A549 (cell line): ENCODE data around the gene CELF4.
A peak's percentile ranks its signal among the peaks of the same experiment; 100 is the strongest.

Experiments used
- JUN ChIP-seq, 2 experiments: fragments of >200 bp; sonication (Bioruptor Twin); formaldehyde crosslinking; IDR thresholded peaks; 2 replicates in 1 of 2; 3 replicates in 1 of 2; pipeline ENCODE4 v1.6.1; 2016 to 2017
- MAFK ChIP-seq: fragments of 450-650 bp; IDR thresholded peaks from 2 replicates; pipeline ENCODE4 v1.6.1; 2014; ENCODE audit not compliant: partially characterized antibody
- MAZ ChIP-seq: fragments of 150-350 bp; IDR thresholded peaks from 2 replicates; pipeline ENCODE4 v1.6.1; 2014; ENCODE audit warnings: antibody characterized with exemption, low read depth, low read length, borderline replicate concordance
- MYC ChIP-seq: IDR thresholded peaks from 2 replicates; pipeline ENCODE4 v1.6.1; 2012; ENCODE audit warnings: mild to moderate bottlenecking, inconsistent platforms, low read length, improper control_type of control experiment, borderline replicate concordance
- POLR2A ChIP-seq: IDR thresholded peaks from 2 replicates; pipeline ENCODE4 v1.6.1; 2012; ENCODE audit warnings: mild to moderate bottlenecking, low read length
- RAD21 ChIP-seq, 2 experiments: fragments of >200 bp in 1 of 2; sonication (Bioruptor Twin) in 1 of 2; formaldehyde crosslinking in 1 of 2; IDR thresholded peaks in 1 of 2; conservative IDR thresholded peaks in 1 of 2; 2 replicates in 1 of 2; 3 replicates in 1 of 2; pipeline ENCODE4 v1.6.1; 2012 to 2018; ENCODE audit warnings: inconsistent platforms in 1 of 2
- RFX5 ChIP-seq: fragments of 450-650 bp; IDR thresholded peaks from 2 replicates; pipeline ENCODE4 v1.7.1; 2014; ENCODE audit warnings: antibody characterized with exemption, mild to moderate bottlenecking, moderate library complexity
- SMC3 ChIP-seq: fragments of >200 bp; sonication (Bioruptor Twin); formaldehyde crosslinking; IDR thresholded peaks from 3 replicates; pipeline ENCODE4 v1.6.1; 2018; ENCODE audit warnings: inconsistent platforms
- ZSCAN20 ChIP-seq: fragments of 250-450 bp; sonication (Bioruptor Pico); IDR thresholded peaks from 2 replicates; pipeline ENCODE4 v1.8.0; 2022; ENCODE audit warnings: mild to moderate bottlenecking, moderate library complexity
- TF ChIP-seq, protein P1 (sequence below): fragments of >200 bp; sonication (Bioruptor Twin); formaldehyde crosslinking; IDR thresholded peaks from 3 replicates; pipeline ENCODE4 v1.5.1; 2016
- TF ChIP-seq, protein P2 (sequence below): fragments of 200-600 bp; sonication (generic); IDR thresholded peaks from 2 replicates; pipeline ENCODE4 v1.6.1; 2016; ENCODE audit warnings: antibody characterized with exemption, mild to moderate bottlenecking, moderate library complexity
- TF ChIP-seq, protein P3 (sequence below): IDR thresholded peaks from 2 replicates; pipeline ENCODE4 v1.6.1; 2012

DNA sequence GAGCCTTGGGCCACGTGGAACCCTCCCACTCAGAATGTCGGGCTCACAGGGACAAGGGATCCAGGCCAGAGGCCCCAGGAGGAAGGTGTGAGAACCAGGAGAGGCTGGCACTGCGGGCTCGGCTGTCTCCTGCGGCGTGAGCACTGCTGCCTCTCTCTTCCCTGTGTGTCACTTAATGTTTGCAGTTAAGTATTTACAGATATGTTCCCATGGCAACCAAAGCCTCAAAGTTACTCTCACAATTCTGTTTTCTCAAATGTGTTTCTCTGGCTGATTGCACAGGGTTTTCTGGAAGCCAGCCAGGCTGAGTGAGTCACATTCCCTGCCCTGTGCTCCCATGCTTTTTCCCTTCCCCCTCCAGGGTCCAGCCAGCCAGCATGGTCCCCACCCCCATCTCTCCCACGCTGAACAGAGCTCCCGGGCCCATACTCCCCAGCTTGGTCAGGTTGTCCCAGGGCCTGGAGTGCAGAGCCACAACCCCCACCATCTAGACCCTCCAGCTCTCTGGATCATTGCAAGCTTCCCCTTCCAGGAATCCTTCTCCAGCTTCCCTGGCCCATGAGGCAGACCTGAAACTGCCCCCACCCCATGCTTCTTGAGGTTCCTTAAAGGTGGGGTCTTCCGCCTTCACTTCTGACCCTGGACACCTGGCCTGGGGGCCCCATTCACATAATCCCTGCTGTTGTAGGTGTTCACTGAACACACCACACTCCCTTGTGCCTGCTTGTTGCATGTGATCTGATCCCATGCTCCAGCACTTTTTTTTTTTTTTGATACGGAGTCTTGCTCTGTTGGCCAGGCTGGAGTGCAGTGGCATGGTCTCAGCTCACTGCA, 265.9 kb downstream of the CELF4 start:
- TF ChIP-seq, protein P1, sequence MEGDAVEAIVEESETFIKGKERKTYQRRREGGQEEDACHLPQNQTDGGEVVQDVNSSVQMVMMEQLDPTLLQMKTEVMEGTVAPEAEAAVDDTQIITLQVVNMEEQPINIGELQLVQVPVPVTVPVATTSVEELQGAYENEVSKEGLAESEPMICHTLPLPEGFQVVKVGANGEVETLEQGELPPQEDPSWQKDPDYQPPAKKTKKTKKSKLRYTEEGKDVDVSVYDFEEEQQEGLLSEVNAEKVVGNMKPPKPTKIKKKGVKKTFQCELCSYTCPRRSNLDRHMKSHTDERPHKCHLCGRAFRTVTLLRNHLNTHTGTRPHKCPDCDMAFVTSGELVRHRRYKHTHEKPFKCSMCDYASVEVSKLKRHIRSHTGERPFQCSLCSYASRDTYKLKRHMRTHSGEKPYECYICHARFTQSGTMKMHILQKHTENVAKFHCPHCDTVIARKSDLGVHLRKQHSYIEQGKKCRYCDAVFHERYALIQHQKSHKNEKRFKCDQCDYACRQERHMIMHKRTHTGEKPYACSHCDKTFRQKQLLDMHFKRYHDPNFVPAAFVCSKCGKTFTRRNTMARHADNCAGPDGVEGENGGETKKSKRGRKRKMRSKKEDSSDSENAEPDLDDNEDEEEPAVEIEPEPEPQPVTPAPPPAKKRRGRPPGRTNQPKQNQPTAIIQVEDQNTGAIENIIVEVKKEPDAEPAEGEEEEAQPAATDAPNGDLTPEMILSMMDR = no peak
- TF ChIP-seq ZSCAN20 (CRISPR knock-in tag) (no peak), MYC (peak; percentile 56; the same call in 1 of the 2 replicates), RFX5 (no peak), JUN (IDR thresholded peaks at IDR 0.05) (peak in 1 of 2 experiments; percentile 28; a peak in 1 of 5 replicates), MAZ (no peak), SMC3 (no peak), RAD21 (conservative IDR thresholded peaks at IDR 0.05 in 1 of 2, IDR thresholded peaks at IDR 0.05 in 1 of 2) (no peak), POLR2A (no peak), MAFK (no peak)
- TF ChIP-seq, protein P2, sequence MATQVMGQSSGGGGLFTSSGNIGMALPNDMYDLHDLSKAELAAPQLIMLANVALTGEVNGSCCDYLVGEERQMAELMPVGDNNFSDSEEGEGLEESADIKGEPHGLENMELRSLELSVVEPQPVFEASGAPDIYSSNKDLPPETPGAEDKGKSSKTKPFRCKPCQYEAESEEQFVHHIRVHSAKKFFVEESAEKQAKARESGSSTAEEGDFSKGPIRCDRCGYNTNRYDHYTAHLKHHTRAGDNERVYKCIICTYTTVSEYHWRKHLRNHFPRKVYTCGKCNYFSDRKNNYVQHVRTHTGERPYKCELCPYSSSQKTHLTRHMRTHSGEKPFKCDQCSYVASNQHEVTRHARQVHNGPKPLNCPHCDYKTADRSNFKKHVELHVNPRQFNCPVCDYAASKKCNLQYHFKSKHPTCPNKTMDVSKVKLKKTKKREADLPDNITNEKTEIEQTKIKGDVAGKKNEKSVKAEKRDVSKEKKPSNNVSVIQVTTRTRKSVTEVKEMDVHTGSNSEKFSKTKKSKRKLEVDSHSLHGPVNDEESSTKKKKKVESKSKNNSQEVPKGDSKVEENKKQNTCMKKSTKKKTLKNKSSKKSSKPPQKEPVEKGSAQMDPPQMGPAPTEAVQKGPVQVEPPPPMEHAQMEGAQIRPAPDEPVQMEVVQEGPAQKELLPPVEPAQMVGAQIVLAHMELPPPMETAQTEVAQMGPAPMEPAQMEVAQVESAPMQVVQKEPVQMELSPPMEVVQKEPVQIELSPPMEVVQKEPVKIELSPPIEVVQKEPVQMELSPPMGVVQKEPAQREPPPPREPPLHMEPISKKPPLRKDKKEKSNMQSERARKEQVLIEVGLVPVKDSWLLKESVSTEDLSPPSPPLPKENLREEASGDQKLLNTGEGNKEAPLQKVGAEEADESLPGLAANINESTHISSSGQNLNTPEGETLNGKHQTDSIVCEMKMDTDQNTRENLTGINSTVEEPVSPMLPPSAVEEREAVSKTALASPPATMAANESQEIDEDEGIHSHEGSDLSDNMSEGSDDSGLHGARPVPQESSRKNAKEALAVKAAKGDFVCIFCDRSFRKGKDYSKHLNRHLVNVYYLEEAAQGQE = no peak
- TF ChIP-seq, protein P3, sequence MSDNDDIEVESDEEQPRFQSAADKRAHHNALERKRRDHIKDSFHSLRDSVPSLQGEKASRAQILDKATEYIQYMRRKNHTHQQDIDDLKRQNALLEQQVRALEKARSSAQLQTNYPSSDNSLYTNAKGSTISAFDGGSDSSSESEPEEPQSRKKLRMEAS = peak; percentile 53; the same call in 1 of the 2 replicates
